Panc1 (cell line): ENCODE measurements around the gene FCRL4. TPM values are rescaled to one million over a fixed set of nuclear protein-coding genes. Genes with fewer than 3 reads are reported as not detected.

ENCODE experiments used
- ATAC-seq: fragments of 200-7000 bp; cut with Tn5 transposase; 2 replicates; pipeline ENCODE4 v1.9.1; 2020; ENCODE audit warnings: mild to moderate bottlenecking, moderate library complexity
- BruUV-seq: library from RNA; stranded (reverse); fragments of 400-500 nt; replicated peaks from 2 replicates; lab custom pipeline; 2021; lab: Mats Ljungman, UMichigan
- CTCF ChIA-PET: fragments of 300-600 bp; sonication (Branson Sonifier 250); formaldehyde crosslinking; loops from one replicate; lab custom pipeline; 2022; ENCODE audit warnings: antibody characterized with exemption; lab: Charles Lee
- POLR2A ChIA-PET: fragments of 300-600 bp; sonication (Branson Sonifier 250); formaldehyde crosslinking; loops from one replicate; lab custom pipeline; 2022; ENCODE audit warnings: antibody characterized with exemption; lab: Charles Lee
- DNase-seq: peaks from one replicate; pipeline ENCODE4 v3.0.0-alpha.2; 2010; ENCODE audit warnings: low read depth, low spot score
- H3K27ac ChIP-seq: 2 replicates; pipeline ENCODE4 v1.5.1; 2011; ENCODE audit warnings: mild to moderate bottlenecking, low read length, inconsistent platforms
- H3K27me3 ChIP-seq: fragments of 200-500 bp; sonication (Bioruptor generic); 2 replicates; pipeline ENCODE4 v1.6.0; 2014; ENCODE audit warnings: low read length, inconsistent platforms; ENCODE audit not compliant: control insufficient read depth, insufficient read depth
- H3K36me3 ChIP-seq: fragments of 200-500 bp; sonication (Bioruptor generic); 2 replicates; pipeline ENCODE4 v1.5.1; 2014; ENCODE audit warnings: inconsistent platforms, mild to moderate bottlenecking, low read length, moderate library complexity; ENCODE audit not compliant: control insufficient read depth, insufficient read depth
- H3K4me1 ChIP-seq: 2 replicates; pipeline ENCODE4 v1.5.1; 2011; ENCODE audit warnings: inconsistent platforms, mild to moderate bottlenecking, low read length, moderate library complexity; ENCODE audit not compliant: control insufficient read depth, insufficient read depth
- H3K4me3 ChIP-seq, 2 experiments: 2 replicates each; pipeline ENCODE4 v1.5.1; 2011 to 2012; ENCODE audit warnings: low read depth in 2 of 2, low read length in 2 of 2, mild to moderate bottlenecking in 2 of 2, inconsistent platforms in 1 of 2, moderate library complexity in 1 of 2
- H3K9me3 ChIP-seq: fragments of 200-500 bp; sonication (Bioruptor generic); 2 replicates; pipeline ENCODE4 v1.5.1; 2014; ENCODE audit warnings: low read depth, mild to moderate bottlenecking, inconsistent platforms, low read length, moderate library complexity; ENCODE audit not compliant: control insufficient read depth, insufficient read depth
- CTCF ChIP-seq: fragments of 450-650 bp; IDR thresholded peaks from 2 replicates; pipeline ENCODE4 v1.5.1; 2017; ENCODE audit warnings: mild to moderate bottlenecking
- POLR2AphosphoS5 ChIP-seq: IDR thresholded peaks from 2 replicates; pipeline ENCODE4 v1.6.1; 2012; ENCODE audit warnings: mild to moderate bottlenecking, low read depth, low read length, moderate library complexity
- REST ChIP-seq, 2 experiments: IDR thresholded peaks; 2 replicates each; pipeline ENCODE4 v1.6.1; 2011 to 2012; ENCODE audit warnings: low read depth in 2 of 2, control low read depth in 1 of 2, low read length in 1 of 2, mild to moderate bottlenecking in 1 of 2, moderate library complexity in 1 of 2; ENCODE audit not compliant: insufficient read depth in 1 of 2
- SIN3A ChIP-seq: IDR thresholded peaks from 2 replicates; pipeline ENCODE4 v1.6.1; 2012; ENCODE audit warnings: low read depth, mild to moderate bottlenecking, low read length, moderate library complexity, borderline replicate concordance; ENCODE audit not compliant: insufficient read depth
- TCF7L2 ChIP-seq: IDR thresholded peaks from 2 replicates; pipeline ENCODE4 v1.6.1; 2011; ENCODE audit warnings: mild to moderate bottlenecking, low read depth, low read length, inconsistent platforms
- in situ Hi-C: cut with HindIII; loops from 2 replicates; pipeline ENCODE4 v1.10.0; 2016; ENCODE audit warnings: low sequenced_read_pairs, low pct_unique_long_range_greater_than_20kb
- intact Hi-C: fragments of 100-400 bp; cut with micrococcal nuclease; formaldehyde crosslinking; loops from one replicate; pipeline ENCODE4 v1.10.0; 2022; ENCODE audit not compliant: unreplicated experiment
- total RNA-seq: library from RNA; stranded (reverse); gene quantifications from one replicate; pipeline ENCODE4 v1.2.1, GENCODE V29; 2021; ENCODE audit not compliant: unreplicated experiment

The FCRL4 gene
- total RNA-seq, 1 experiment from 2014 or later = not detected

- H3K4me1 ChIP-seq = no peaks in the 10 kb centered on the region
- ATAC-seq (no peak), DNase-seq (no peak)
- intact Hi-C loops (no loop called here), in situ Hi-C loops (no loop called here)
- BruUV-seq = no TSS peak
- H3K27ac ChIP-seq = no peak overlapping the region
- TF ChIP-seq CTCF (no peak), TCF7L2 (no peak), POLR2AphosphoS5 (no peak), REST (IDR thresholded peaks at IDR 0.05; ENCODE audit: insufficient read depth in 1 of 2, low read depth in 2 of 2, low read length in 1 of 2) (no peak), SIN3A (no peak)
- no peaks in the 10 kb centered on the region; the same call in none of the 2 replicates for H3K27me3 ChIP-seq
- ChIA-PET CTCF (no interaction called here), POLR2A (no interaction called here)
- no peaks in the 10 kb centered on the region for H3K9me3 ChIP-seq
- no peaks in the 10 kb centered on the region for H3K36me3 ChIP-seq
- no peak overlapping the region for H3K4me3 ChIP-seq
Observed at GRCh38 chr1:157562515-157562914, 35.4 kb downstream of the FCRL4 start.

- H3K27ac ChIP-seq = no peak overlapping the region
- H3K9me3 ChIP-seq = no peaks in the 10 kb centered on the region
- DNase-seq = no peak
- TF ChIP-seq CTCF (no peak), REST (IDR thresholded peaks at IDR 0.05; ENCODE audit: insufficient read depth in 1 of 2, low read depth in 2 of 2, low read length in 1 of 2) (no peak), SIN3A (no peak), POLR2AphosphoS5 (no peak), TCF7L2 (no peak)
- no TSS peak for BruUV-seq
- intact Hi-C loops = no loop called here
- no peaks in the 10 kb centered on the region; the same call in none of the 2 replicates for H3K27me3 ChIP-seq
- no peaks in the 10 kb centered on the region for H3K36me3 ChIP-seq
- CTCF ChIA-PET = no interaction called here
- no peak overlapping the region for H3K4me3 ChIP-seq
- H3K4me1 ChIP-seq = no peaks in the 10 kb centered on the region
- no peak for ATAC-seq
- POLR2A ChIA-PET = no interaction called here
- in situ Hi-C loops = no loop called here
Observed at GRCh38 chr1:157558119-157558518, 39.8 kb downstream of the FCRL4 start.
